ENCODE data around the gene HECTD2.

DNA sequence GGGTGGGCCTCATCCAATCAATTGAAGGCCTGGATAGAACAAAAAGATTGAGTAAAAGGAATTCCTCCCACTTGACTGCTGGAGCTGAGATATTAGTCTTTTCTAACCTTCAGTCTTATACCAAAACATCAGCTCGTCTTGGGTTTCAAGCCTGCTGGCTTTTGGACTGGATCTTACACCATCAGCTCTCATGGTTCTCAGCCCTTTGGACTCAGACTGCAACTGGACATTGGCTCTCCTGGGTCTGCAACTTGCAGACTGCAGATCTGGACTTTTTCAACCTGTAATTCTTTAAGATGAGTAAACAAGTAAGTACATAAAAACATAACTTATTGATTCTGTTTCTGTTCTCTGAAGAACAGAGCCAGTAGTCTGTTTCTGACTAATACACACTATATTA, 149.0 kb downstream of the HECTD2 start:
- TF ChIP-seq CTCF (conservative IDR thresholded peaks at IDR 0.05; ENCODE audit: low read length) (no peak), EZH2phosphoT487 (IDR thresholded peaks at IDR 0.05; ENCODE audit: borderline replicate concordance, low read depth, low read length) (no peak)
